B cell (primary cell): Measurements from ENCODE around the gene CA11.

Experiments
- CTCF ChIP-seq: fragments of 200-600 bp; IDR thresholded peaks from one replicate; pipeline ENCODE4 v1.8.0; 2022; ENCODE audit warnings: antibody characterized with exemption, mild to moderate bottlenecking
- EZH2 ChIP-seq: IDR thresholded peaks from 2 replicates; pipeline ENCODE4 v1.6.1; 2012; ENCODE audit warnings: borderline replicate concordance, low read depth, mild to moderate bottlenecking, moderate library complexity, low read length; ENCODE audit not compliant: insufficient read depth, poor library complexity, severe bottlenecking

- TF ChIP-seq CTCF (no peak), EZH2 (no peak)
Measured at GRCh38 chr19:48676487-48676886, 30.5 kb upstream of the CA11 start.
